Measurements from ENCODE around the gene RAD51B. TPM values are rescaled to one million over a fixed set of nuclear protein-coding genes. Genes with fewer than 3 reads are reported as not detected.

Gene RAD51B
- polyA plus RNA-seq, 1 donor (not counting 4 experiments of a cell fraction or from before 2014, with no cell fraction given) = 13.3 TPM

- Histone ChIP-seq H3K9me1 (ENCODE audit: control insufficient read depth, extremely low read depth, insufficient read depth, low read length) (no peaks in the 10 kb centered on the region), H3K79me2 (ENCODE audit: control insufficient read depth, insufficient read depth, low read length) (no peaks in the 10 kb centered on the region), H2AFZ (ENCODE audit: control insufficient read depth, low read length) (peak overlapping the region; percentile 32), H3K27ac (ENCODE audit: control insufficient read depth, insufficient read depth, low read length) (peak overlapping the region; percentile 27), H4K20me1 (ENCODE audit: control insufficient read depth, extremely low read depth, insufficient read depth, low read length) (no peaks in the 10 kb centered on the region), H3K9me3 (ENCODE audit: control insufficient read depth, low read depth, low read length) (no peaks in the 10 kb centered on the region), H3K4me1 (ENCODE audit: control insufficient read depth, extremely low read depth, insufficient read depth, low read length) (peaks cover 49% of the 10 kb centered on the region), H3K4me2 (ENCODE audit: control insufficient read depth, extremely low read depth, insufficient read depth, low read depth, low read length) (peak overlapping the region; percentile 15), H3K36me3 (ENCODE audit: control insufficient read depth in 2 of 2, extremely low read depth in 1 of 2, insufficient read depth in 2 of 2, low read length in 2 of 2) (no peaks in the 10 kb centered on the region), H3K27me3 (ENCODE audit: control insufficient read depth, extremely low read depth, insufficient read depth, low read length) (no peaks in the 10 kb centered on the region), H3K9ac (ENCODE audit: control insufficient read depth, extremely low read depth, insufficient read depth, low read length) (no peak overlapping the region), H3K4me3 (ENCODE audit: control insufficient read depth in 2 of 3, extremely low read depth in 1 of 3, insufficient read depth in 2 of 3, low read depth in 1 of 3, low read length in 3 of 3) (no peak overlapping the region)
- DNase-seq (ENCODE audit: low read depth, low spot score) (peak; percentile 21), FAIRE-seq (peak; percentile 73)
- TF ChIP-seq EZH2 (IDR thresholded peaks at IDR 0.05; ENCODE audit: low read length) = no peak
- TF ChIP-seq CTCF (optimal IDR thresholded peaks at IDR 0.05 in 1 of 3, IDR thresholded peaks at IDR 0.05 in 1 of 3, conservative IDR thresholded peaks at IDR 0.05 in 1 of 3; ENCODE audit: extremely low read depth in 1 of 3, insufficient read depth in 2 of 3, low read length in 3 of 3) = no peak
- dilution Hi-C loops (cut with MboI; ENCODE audit: extremely low pct_ligation_motif_present, low sequenced_read_pairs) = no loop called here
Measured at GRCh38 chr14:68401317-68401716, 581.7 kb downstream of the RAD51B start.

GRCh38 chr14:68401855-68402254 lies 582.3 kb downstream of the RAD51B start:
- peak overlapping the region; percentile 27 for H3K27ac ChIP-seq (ENCODE audit: control insufficient read depth, insufficient read depth, low read length)
- dilution Hi-C loops (cut with MboI; ENCODE audit: extremely low pct_ligation_motif_present, low sequenced_read_pairs) = no loop called here
- H3K79me2 ChIP-seq (ENCODE audit: control insufficient read depth, insufficient read depth, low read length) = no peaks in the 10 kb centered on the region
- no peak overlapping the region for H3K9ac ChIP-seq (ENCODE audit: control insufficient read depth, extremely low read depth, insufficient read depth, low read length)
- H3K4me3 ChIP-seq (ENCODE audit: control insufficient read depth in 2 of 3, extremely low read depth in 1 of 3, insufficient read depth in 2 of 3, low read depth in 1 of 3, low read length in 3 of 3) = no peak overlapping the region
- H3K27me3 ChIP-seq (ENCODE audit: control insufficient read depth, extremely low read depth, insufficient read depth, low read length) = no peaks in the 10 kb centered on the region
- no peak overlapping the region for H2AFZ ChIP-seq (ENCODE audit: control insufficient read depth, low read length)
- no peaks in the 10 kb centered on the region for H3K36me3 ChIP-seq (ENCODE audit: control insufficient read depth in 2 of 2, extremely low read depth in 1 of 2, insufficient read depth in 2 of 2, low read length in 2 of 2)
- TF ChIP-seq CTCF (optimal IDR thresholded peaks at IDR 0.05 in 1 of 3, IDR thresholded peaks at IDR 0.05 in 1 of 3, conservative IDR thresholded peaks at IDR 0.05 in 1 of 3; ENCODE audit: extremely low read depth in 1 of 3, insufficient read depth in 2 of 3, low read length in 3 of 3) (no peak), EZH2 (IDR thresholded peaks at IDR 0.05; ENCODE audit: low read length) (no peak)
- DNase-seq (ENCODE audit: low read depth, low spot score) = no peak
- no peak for FAIRE-seq
- no peaks in the 10 kb centered on the region for H3K9me1 ChIP-seq (ENCODE audit: control insufficient read depth, extremely low read depth, insufficient read depth, low read length)
- no peaks in the 10 kb centered on the region for H4K20me1 ChIP-seq (ENCODE audit: control insufficient read depth, extremely low read depth, insufficient read depth, low read length)
- no peak overlapping the region for H3K4me2 ChIP-seq (ENCODE audit: control insufficient read depth, extremely low read depth, insufficient read depth, low read depth, low read length)
- H3K4me1 ChIP-seq (ENCODE audit: control insufficient read depth, extremely low read depth, insufficient read depth, low read length) = peaks cover 51% of the 10 kb centered on the region
- H3K9me3 ChIP-seq (ENCODE audit: control insufficient read depth, low read depth, low read length) = no peaks in the 10 kb centered on the region

Data from keratinocyte (primary cell).